SK-N-SH treated with all-trans-retinoic acid at 6 μM for 48 hours (cell line): ENCODE data around the gene ATP8B2.
"Not testable (repeated sequence)": the region's sequence is repeated elsewhere in the genome, so short reads cannot be mapped to it uniquely, and the experiment has no call there.

ENCODE experiments used
- ATAC-seq: fragments of 200-7000 bp; cut with Tn5 transposase; 3 replicates; pipeline ENCODE4 v1.9.1; 2020; ENCODE audit warnings: mild to moderate bottlenecking, moderate library complexity
- ARNTL ChIP-seq: fragments of 450-650 bp; formaldehyde crosslinking; IDR thresholded peaks from 2 replicates; pipeline ENCODE4 v1.5.0; 2020; ENCODE audit warnings: low read depth, mild to moderate bottlenecking, moderate library complexity, borderline replicate concordance
- BACH2 ChIP-seq: fragments of 250-450 bp; sonication (Bioruptor Pico); IDR thresholded peaks from 2 replicates; pipeline ENCODE4 v1.9.0; 2021; ENCODE audit warnings: mild to moderate bottlenecking, borderline replicate concordance
- CREB5 ChIP-seq: fragments of 250-450 bp; sonication (Bioruptor Pico); IDR thresholded peaks from 2 replicates; pipeline ENCODE4 v1.5.1; 2020; ENCODE audit warnings: low read depth, mild to moderate bottlenecking, moderate library complexity
- ESRRG ChIP-seq: fragments of 250-450 bp; sonication (Bioruptor Pico); IDR thresholded peaks from 2 replicates; pipeline ENCODE4 v1.6.1; 2021; ENCODE audit warnings: mild to moderate bottlenecking
- ISL1 ChIP-seq: fragments of 250-450 bp; sonication (Bioruptor Pico); IDR thresholded peaks from 2 replicates; pipeline ENCODE4 v2.1.2; 2022; ENCODE audit warnings: mild to moderate bottlenecking, moderate library complexity
- OSR1 ChIP-seq: fragments of 250-450 bp; sonication (Bioruptor Pico); IDR thresholded peaks from 2 replicates; pipeline ENCODE4 v1.8.0; 2022; ENCODE audit warnings: moderate library complexity, mild to moderate bottlenecking, inconsistent platforms
- PATZ1 ChIP-seq: fragments of 250-450 bp; sonication (Bioruptor Pico); IDR thresholded peaks from 2 replicates; pipeline ENCODE4 v1.8.0; 2020; ENCODE audit warnings: mild to moderate bottlenecking, moderate library complexity, borderline replicate concordance
- PPARA ChIP-seq: fragments of 250-450 bp; sonication (Bioruptor Pico); IDR thresholded peaks from 2 replicates; pipeline ENCODE4 v1.5.0; 2020; ENCODE audit warnings: mild to moderate bottlenecking, borderline replicate concordance
- RARB ChIP-seq: fragments of 250-450 bp; sonication (Bioruptor Pico); IDR thresholded peaks from 2 replicates; pipeline ENCODE4 v1.8.0; 2021; ENCODE audit warnings: mild to moderate bottlenecking, moderate library complexity
- SNAI2 ChIP-seq: fragments of 250-450 bp; sonication (Bioruptor Pico); IDR thresholded peaks from 2 replicates; pipeline ENCODE4 v1.5.0; 2020; ENCODE audit warnings: mild to moderate bottlenecking, moderate library complexity
- TCF4 ChIP-seq: fragments of 250-450 bp; sonication (Bioruptor Pico); IDR thresholded peaks from 2 replicates; pipeline ENCODE4 v1.8.0; 2021; ENCODE audit warnings: mild to moderate bottlenecking, moderate library complexity, borderline replicate concordance
- TOX ChIP-seq: fragments of 250-450 bp; sonication (Bioruptor Pico); IDR thresholded peaks from 2 replicates; pipeline ENCODE4 v1.8.0; 2021; ENCODE audit warnings: mild to moderate bottlenecking, moderate library complexity, borderline replicate concordance
- ZFP3 ChIP-seq: fragments of 250-450 bp; sonication (Bioruptor Pico); IDR thresholded peaks from 2 replicates; pipeline ENCODE4 v1.5.0; 2020; ENCODE audit warnings: mild to moderate bottlenecking, moderate library complexity
- ZFP30 ChIP-seq: fragments of 450-650 bp; formaldehyde crosslinking; IDR thresholded peaks from 2 replicates; pipeline ENCODE4 v1.5.0; 2022; ENCODE audit warnings: mild to moderate bottlenecking, moderate library complexity
- ZNF565 ChIP-seq: fragments of 450-650 bp; formaldehyde crosslinking; conservative IDR thresholded peaks from 2 replicates; pipeline ENCODE4 v1.5.0; 2020; ENCODE audit warnings: low read depth, mild to moderate bottlenecking, moderate library complexity
- ZNF70 ChIP-seq: fragments of 450-650 bp; formaldehyde crosslinking; IDR thresholded peaks from 2 replicates; pipeline ENCODE4 v1.5.0; 2020; ENCODE audit warnings: mild to moderate bottlenecking, moderate library complexity
- ZNF8 ChIP-seq: fragments of 450-650 bp; formaldehyde crosslinking; IDR thresholded peaks from 2 replicates; pipeline ENCODE4 v1.5.0; 2020; ENCODE audit warnings: mild to moderate bottlenecking, moderate library complexity
- TF ChIP-seq, protein P1 (sequence below): fragments of 250-450 bp; sonication (Bioruptor Pico); IDR thresholded peaks from 2 replicates; pipeline ENCODE4 v1.5.1; 2021; ENCODE audit warnings: mild to moderate bottlenecking, moderate library complexity
- TF ChIP-seq, protein P2 (sequence below): fragments of 250-450 bp; sonication (Bioruptor Pico); IDR thresholded peaks from 2 replicates; pipeline ENCODE4 v1.5.0; 2020; ENCODE audit warnings: mild to moderate bottlenecking, moderate library complexity

Gene ATP8B2

GRCh38 chr1:154320882-154321608 is 4.3 kb upstream of the ATP8B2 start, which contains the start of gene AQP10:
Gene AQP10 (plus strand): TSS chr1:154321093. CDS start chr1:154321156, 63 bp downstream.
- TF ChIP-seq BACH2, result no peak
- peak; percentile 44; the same call in 1 of the 2 replicates for TF ChIP-seq PPARA (CRISPR knock-in tag)
- ATAC-seq, result no peak

GRCh38 chr1:154321609-154321934 is 3.8 kb upstream of the ATP8B2 start:
- not testable (repeated sequence) for ATAC-seq

DNA sequence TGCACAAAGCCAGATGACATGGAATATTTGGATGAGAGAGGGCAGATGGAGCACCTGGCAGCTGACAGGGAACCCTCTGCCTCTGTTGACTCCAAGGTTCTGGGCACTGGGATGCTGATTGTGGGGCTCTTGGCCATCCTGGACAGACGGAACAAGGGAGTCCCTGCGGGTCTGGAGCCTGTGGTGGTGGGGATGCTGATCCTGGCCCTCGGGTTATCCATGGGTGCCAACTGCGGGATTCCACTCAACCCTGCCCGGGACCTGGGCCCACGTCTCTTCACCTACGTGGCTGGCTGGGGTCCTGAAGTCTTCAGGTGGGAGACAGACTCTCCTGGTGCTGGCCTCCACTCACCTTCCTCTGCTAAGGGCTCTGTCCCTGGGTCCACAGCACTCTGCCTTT is 1.8 kb upstream of the ATP8B2 start:
- no peak for TF ChIP-seq ZFP30 (CRISPR knock-in tag)
- no peak for TF ChIP-seq TCF4 (CRISPR knock-in tag)
- no peak for TF ChIP-seq TOX (CRISPR knock-in tag)
- TF ChIP-seq OSR1 (CRISPR knock-in tag), result no peak
- no peak for TF ChIP-seq RARB (CRISPR knock-in tag)
- TF ChIP-seq, all 23 proteins: peak for 0
- ATAC-seq, result no peak

GRCh38 chr1:154324241-154324640 is 1.1 kb upstream of the ATP8B2 start:
- no peak for ATAC-seq
- TF ChIP-seq TCF4 (CRISPR knock-in tag), result no peak
- TF ChIP-seq, protein P1, sequence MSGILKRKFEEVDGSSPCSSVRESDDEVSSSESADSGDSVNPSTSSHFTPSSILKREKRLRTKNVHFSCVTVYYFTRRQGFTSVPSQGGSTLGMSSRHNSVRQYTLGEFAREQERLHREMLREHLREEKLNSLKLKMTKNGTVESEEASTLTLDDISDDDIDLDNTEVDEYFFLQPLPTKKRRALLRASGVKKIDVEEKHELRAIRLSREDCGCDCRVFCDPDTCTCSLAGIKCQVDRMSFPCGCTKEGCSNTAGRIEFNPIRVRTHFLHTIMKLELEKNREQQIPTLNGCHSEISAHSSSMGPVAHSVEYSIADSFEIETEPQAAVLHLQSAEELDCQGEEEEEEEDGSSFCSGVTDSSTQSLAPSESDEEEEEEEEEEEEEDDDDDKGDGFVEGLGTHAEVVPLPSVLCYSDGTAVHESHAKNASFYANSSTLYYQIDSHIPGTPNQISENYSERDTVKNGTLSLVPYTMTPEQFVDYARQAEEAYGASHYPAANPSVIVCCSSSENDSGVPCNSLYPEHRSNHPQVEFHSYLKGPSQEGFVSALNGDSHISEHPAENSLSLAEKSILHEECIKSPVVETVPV (CRISPR knock-in tag), result no peak
- TF ChIP-seq CREB5 (CRISPR knock-in tag), result no peak
- TF ChIP-seq BACH2, result no peak
- TF ChIP-seq SNAI2, result no peak
- TF ChIP-seq ZFP3 (CRISPR knock-in tag), result no peak
- no peak for TF ChIP-seq OSR1 (CRISPR knock-in tag)
- no peak for TF ChIP-seq ISL1 (CRISPR knock-in tag)
- no peak for TF ChIP-seq ESRRG (CRISPR knock-in tag)
- no peak for TF ChIP-seq ZNF8 (CRISPR knock-in tag)
- TF ChIP-seq, protein P2, sequence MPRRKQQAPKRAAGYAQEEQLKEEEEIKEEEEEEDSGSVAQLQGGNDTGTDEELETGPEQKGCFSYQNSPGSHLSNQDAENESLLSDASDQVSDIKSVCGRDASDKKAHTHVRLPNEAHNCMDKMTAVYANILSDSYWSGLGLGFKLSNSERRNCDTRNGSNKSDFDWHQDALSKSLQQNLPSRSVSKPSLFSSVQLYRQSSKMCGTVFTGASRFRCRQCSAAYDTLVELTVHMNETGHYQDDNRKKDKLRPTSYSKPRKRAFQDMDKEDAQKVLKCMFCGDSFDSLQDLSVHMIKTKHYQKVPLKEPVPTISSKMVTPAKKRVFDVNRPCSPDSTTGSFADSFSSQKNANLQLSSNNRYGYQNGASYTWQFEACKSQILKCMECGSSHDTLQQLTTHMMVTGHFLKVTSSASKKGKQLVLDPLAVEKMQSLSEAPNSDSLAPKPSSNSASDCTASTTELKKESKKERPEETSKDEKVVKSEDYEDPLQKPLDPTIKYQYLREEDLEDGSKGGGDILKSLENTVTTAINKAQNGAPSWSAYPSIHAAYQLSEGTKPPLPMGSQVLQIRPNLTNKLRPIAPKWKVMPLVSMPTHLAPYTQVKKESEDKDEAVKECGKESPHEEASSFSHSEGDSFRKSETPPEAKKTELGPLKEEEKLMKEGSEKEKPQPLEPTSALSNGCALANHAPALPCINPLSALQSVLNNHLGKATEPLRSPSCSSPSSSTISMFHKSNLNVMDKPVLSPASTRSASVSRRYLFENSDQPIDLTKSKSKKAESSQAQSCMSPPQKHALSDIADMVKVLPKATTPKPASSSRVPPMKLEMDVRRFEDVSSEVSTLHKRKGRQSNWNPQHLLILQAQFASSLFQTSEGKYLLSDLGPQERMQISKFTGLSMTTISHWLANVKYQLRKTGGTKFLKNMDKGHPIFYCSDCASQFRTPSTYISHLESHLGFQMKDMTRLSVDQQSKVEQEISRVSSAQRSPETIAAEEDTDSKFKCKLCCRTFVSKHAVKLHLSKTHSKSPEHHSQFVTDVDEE (CRISPR knock-in tag), result no peak
- no peak for TF ChIP-seq RARB (CRISPR knock-in tag)
- TF ChIP-seq ZNF70 (CRISPR knock-in tag), result no peak
- TF ChIP-seq ZNF565, result no peak
- TF ChIP-seq PATZ1 (CRISPR knock-in tag), result no peak
- TF ChIP-seq ARNTL (CRISPR knock-in tag), result no peak
